Measurements from ENCODE around the gene TTC32. TPM values are rescaled to one million over a fixed set of nuclear protein-coding genes. Genes with fewer than 3 reads are reported as not detected.

Gene TTC32
- total and polyA plus RNA-seq, 2 donors (not counting 3 experiments of a cell fraction or from before 2014, with no cell fraction given) = 8.8 to 9.4 TPM

GRCh38 chr2:19944205-19944845 is 42.5 kb upstream of the TTC32 start:
- Histone ChIP-seq H3K4me2 (ENCODE audit: insufficient read depth, low read length) (no peak overlapping the region), H3K9me1 (replicated peaks; ENCODE audit: control insufficient read depth, extremely low read depth, insufficient read depth, low read length) (no peaks in the 10 kb centered on the region), H3K79me2 (ENCODE audit: control insufficient read depth, insufficient read depth, low read length) (no peaks in the 10 kb centered on the region), H3K27me3 (ENCODE audit: control insufficient read depth in 2 of 2, insufficient read depth in 2 of 2, low read length in 2 of 2) (no peaks in the 10 kb centered on the region), H3K36me3 (ENCODE audit: control insufficient read depth in 2 of 2, extremely low read depth in 1 of 2, insufficient read depth in 2 of 2, low read length in 2 of 2) (no peaks in the 10 kb centered on the region), H3K9me3 (replicated peaks; ENCODE audit: control insufficient read depth, insufficient read depth, low read length) (no peaks in the 10 kb centered on the region), H2AFZ (ENCODE audit: low read depth, low read length) (no peak overlapping the region), H3K4me3 (replicated peaks in 1 of 3; ENCODE audit: insufficient read depth in 1 of 3, low read depth in 1 of 3, low read length in 3 of 3) (no peak overlapping the region), H3K27ac (ENCODE audit: insufficient read depth, low read depth, low read length) (no peak overlapping the region), H3K9ac (replicated peaks; ENCODE audit: extremely low read depth, insufficient read depth, low read length) (no peak overlapping the region), H3K4me1 (ENCODE audit: control insufficient read depth, extremely low read depth, insufficient read depth, low read length) (no peaks in the 10 kb centered on the region), H4K20me1 (replicated peaks; ENCODE audit: control insufficient read depth, extremely low read depth, insufficient read depth, low read length) (no peaks in the 10 kb centered on the region)
- TF ChIP-seq FOS (IDR thresholded peaks at IDR 0.05; ENCODE audit: borderline replicate concordance, insufficient read depth, low read length) (no peak), CTCF (IDR thresholded peaks at IDR 0.05; ENCODE audit: extremely low read depth in 1 of 2, insufficient read depth in 1 of 2, low read depth in 1 of 2, low read length in 2 of 2) (no peak), POLR2AphosphoS5 (IDR thresholded peaks at IDR 0.05; ENCODE audit: insufficient read depth, low read depth, low read length) (no peak), MYC (IDR thresholded peaks at IDR 0.05; ENCODE audit: low read depth, low read length) (no peak), POLR2A (IDR thresholded peaks at IDR 0.05; ENCODE audit: low read depth, low read length) (no peak), MAX (IDR thresholded peaks at IDR 0.05; ENCODE audit: insufficient read depth, insufficient read length) (no peak), JUN (IDR thresholded peaks at IDR 0.05; ENCODE audit: borderline replicate concordance, insufficient read depth, insufficient read length, low read depth) (no peak), GATA2 (IDR thresholded peaks at IDR 0.05; ENCODE audit: insufficient read depth, insufficient read length, low read depth, low read length) (no peak), EZH2 (IDR thresholded peaks at IDR 0.05; ENCODE audit: borderline replicate concordance, low read depth, low read length, severe bottlenecking) (no peak)
- ChIA-PET POLR2A (no interaction called here), CTCF (interaction anchor here (1.0 to 3.3 kb wide), 4 partner anchors 9 to 156 kb away, joined by 3 to 16 read pairs (median 4); no protein-coding TSS in a partner anchor)
- DNase-seq (ENCODE audit: low read depth, low spot score) (no peak), FAIRE-seq (no peak)
- intact Hi-C loops (cut with micrococcal nuclease) = no loop called here
- dilution Hi-C loops (cut with MboI; ENCODE audit: extremely low pct_ligation_motif_present, low sequenced_read_pairs) = no loop called here
- no TSS peak for BruUV-seq (replicated peaks)

Data from endothelial cell of umbilical vein (primary cell).